ENCODE measurements around the gene BAIAP3. TPM values are rescaled to one million over a fixed set of nuclear protein-coding genes. Genes with fewer than 3 reads are reported as not detected.
"Not testable (repeated sequence)": the region's sequence is repeated elsewhere in the genome, so short reads cannot be mapped to it uniquely, and the experiment has no call there.

Gene BAIAP3
- total RNA-seq, 3 donors from 2014 or later, result 5.6 to 14.6 (median 5.7) TPM

- H3K4me3 ChIP-seq, result no peak overlapping the region
- TF ChIP-seq CTCF (IDR thresholded peaks at IDR 0.05), result no peak
- ATAC-seq (no peak), DNase-seq (no peak)
- no peaks in the 10 kb centered on the region for H3K9me3 ChIP-seq
- peaks cover 6% of the 10 kb centered on the region for H3K4me1 ChIP-seq (ENCODE audit: low read depth)
- intact Hi-C loops (cut with DNase I, micrococcal nuclease), result no loop called here
- no peaks in the 10 kb centered on the region for H3K36me3 ChIP-seq (ENCODE audit: low read depth)
These were observed 39.4 kb upstream of the BAIAP3 start for GRCh38 chr16:1293921-1294656.

GRCh38 chr16:1295465-1295864 lies 38.0 kb upstream of the BAIAP3 start:
- Histone ChIP-seq H3K9me3 (no peaks in the 10 kb centered on the region), H3K4me3 (no peak overlapping the region), H3K4me1 (ENCODE audit: low read depth) (peaks cover 6% of the 10 kb centered on the region), H3K36me3 (ENCODE audit: low read depth) (no peaks in the 10 kb centered on the region)
- TF ChIP-seq CTCF (IDR thresholded peaks at IDR 0.05), result no peak
- intact Hi-C loops (cut with DNase I, micrococcal nuclease), result no loop called here
- DNase-seq (no peak), ATAC-seq (no peak)

GRCh38 chr16:1296688-1297017 lies 36.8 kb upstream of the BAIAP3 start:
- H3K36me3 ChIP-seq (ENCODE audit: low read depth); H3K4me3 ChIP-seq: not testable (repeated sequence)

GRCh38 chr16:1297018-1297696 lies 36.3 kb upstream of the BAIAP3 start:
- TF ChIP-seq CTCF (IDR thresholded peaks at IDR 0.05), result no peak
- intact Hi-C loops (cut with DNase I, micrococcal nuclease), result no loop called here
- H3K4me1 ChIP-seq (ENCODE audit: low read depth), result peaks cover 11% of the 10 kb centered on the region
- H3K36me3 ChIP-seq (ENCODE audit: low read depth), result no peaks in the 10 kb centered on the region
- peak; percentile 86 for ATAC-seq
- H3K9me3 ChIP-seq, result no peaks in the 10 kb centered on the region
- peak in 1 of 3 donors; percentile 56 for DNase-seq
- no peak overlapping the region for H3K4me3 ChIP-seq

More at GRCh38 chr16:1296688-1297017, 36.8 kb upstream of the BAIAP3 start:
- ATAC-seq; DNase-seq; H3K9me3 ChIP-seq; intact Hi-C loops (cut with DNase I, micrococcal nuclease): not testable (repeated sequence)
- peaks cover 11% of the 10 kb centered on the region for H3K4me1 ChIP-seq (ENCODE audit: low read depth)

GRCh38 chr16:1298406-1298805 lies 35.0 kb upstream of the BAIAP3 start:
- H3K9me3 ChIP-seq, result no peaks in the 10 kb centered on the region
- ATAC-seq (no peak), DNase-seq (peak in 1 of 3 donors; percentile 29)
- intact Hi-C loops (cut with DNase I, micrococcal nuclease), result no loop called here
- H3K4me3 ChIP-seq, result no peak overlapping the region
- no peaks in the 10 kb centered on the region for H3K36me3 ChIP-seq (ENCODE audit: low read depth)
- TF ChIP-seq CTCF (IDR thresholded peaks at IDR 0.05), result no peak
- peaks cover 19% of the 10 kb centered on the region for H3K4me1 ChIP-seq (ENCODE audit: low read depth)
